RWPE2 (cell line): Measurements from ENCODE around the gene EPC1.
"Not testable (repeated sequence)": the region's sequence is repeated elsewhere in the genome, so short reads cannot be mapped to it uniquely, and the experiment has no call there.

ENCODE experiments used
- ATAC-seq: fragments of 200-7000 bp; cut with Tn5 transposase; 3 replicates; pipeline ENCODE4 v1.9.1; 2021; ENCODE audit warnings: low read depth
- DNase-seq: peaks from one replicate; pipeline ENCODE4 v3.0.0-alpha.2; 2020; ENCODE audit warnings: low spot score
- H3K27ac ChIP-seq: fragments of 450-650 bp; 2 replicates; pipeline ENCODE4 v1.5.1; 2017; ENCODE audit warnings: mild to moderate bottlenecking; ENCODE audit not compliant: poor library complexity, severe bottlenecking
- H3K27me3 ChIP-seq: fragments of 250-450 bp; sonication (Bioruptor Pico); 2 replicates; pipeline ENCODE4 v1.5.1; 2021; ENCODE audit warnings: mild to moderate bottlenecking, moderate library complexity; ENCODE audit not compliant: insufficient read depth, poor library complexity, severe bottlenecking
- H3K36me3 ChIP-seq: fragments of 250-450 bp; sonication (Bioruptor Pico); 2 replicates; pipeline ENCODE4 v1.5.1; 2020; ENCODE audit warnings: low read depth, mild to moderate bottlenecking, moderate library complexity
- H3K4me1 ChIP-seq: fragments of 250-450 bp; sonication (Bioruptor Pico); 2 replicates; pipeline ENCODE4 v1.5.1; 2021; ENCODE audit warnings: mild to moderate bottlenecking, moderate library complexity; ENCODE audit not compliant: insufficient read depth, poor library complexity, severe bottlenecking
- H3K4me3 ChIP-seq: fragments of 250-450 bp; sonication (Bioruptor Pico); 2 replicates; pipeline ENCODE4 v1.5.1; 2021; ENCODE audit warnings: mild to moderate bottlenecking, moderate library complexity; ENCODE audit not compliant: severe bottlenecking
- H3K9me3 ChIP-seq: fragments of 250-450 bp; sonication (Bioruptor Pico); 2 replicates; pipeline ENCODE4 v1.5.1; 2021; ENCODE audit warnings: mild to moderate bottlenecking, moderate library complexity; ENCODE audit not compliant: severe bottlenecking
- TF ChIP-seq, protein P1 (sequence below): fragments of 450-650 bp; IDR thresholded peaks from one replicate; pipeline ENCODE4 v1.5.1; 2017; ENCODE audit warnings: mild to moderate bottlenecking, moderate library complexity; ENCODE audit not compliant: poor library complexity, severe bottlenecking

The EPC1 gene

DNA sequence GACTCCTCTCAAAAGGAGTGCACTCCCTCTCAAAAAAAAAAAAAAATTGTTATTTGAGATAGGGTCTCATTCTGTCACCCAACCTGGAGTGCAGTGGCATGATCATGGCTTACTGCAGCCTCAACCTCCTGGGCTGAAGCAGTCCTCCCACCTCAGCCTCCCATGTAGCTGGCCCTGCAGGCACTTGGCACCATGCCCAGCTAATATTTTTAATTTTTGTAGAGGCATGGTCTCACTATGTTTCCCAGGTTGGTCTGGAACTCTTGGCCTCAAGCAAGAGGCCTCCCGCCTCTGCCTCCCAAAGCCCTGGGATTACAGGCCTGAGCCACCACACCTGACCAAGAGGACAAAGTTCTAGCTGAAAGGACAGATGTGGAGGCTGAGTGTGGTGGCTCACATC is 120.3 kb downstream of the EPC1 start:
- Histone ChIP-seq H3K9me3 (no peaks in the 10 kb centered on the region), H3K27me3 (no peaks in the 10 kb centered on the region), H3K27ac (no peak overlapping the region), H3K36me3 (no peaks in the 10 kb centered on the region), H3K4me1 (no peaks in the 10 kb centered on the region), H3K4me3 (no peak overlapping the region)
- TF ChIP-seq, protein P1, sequence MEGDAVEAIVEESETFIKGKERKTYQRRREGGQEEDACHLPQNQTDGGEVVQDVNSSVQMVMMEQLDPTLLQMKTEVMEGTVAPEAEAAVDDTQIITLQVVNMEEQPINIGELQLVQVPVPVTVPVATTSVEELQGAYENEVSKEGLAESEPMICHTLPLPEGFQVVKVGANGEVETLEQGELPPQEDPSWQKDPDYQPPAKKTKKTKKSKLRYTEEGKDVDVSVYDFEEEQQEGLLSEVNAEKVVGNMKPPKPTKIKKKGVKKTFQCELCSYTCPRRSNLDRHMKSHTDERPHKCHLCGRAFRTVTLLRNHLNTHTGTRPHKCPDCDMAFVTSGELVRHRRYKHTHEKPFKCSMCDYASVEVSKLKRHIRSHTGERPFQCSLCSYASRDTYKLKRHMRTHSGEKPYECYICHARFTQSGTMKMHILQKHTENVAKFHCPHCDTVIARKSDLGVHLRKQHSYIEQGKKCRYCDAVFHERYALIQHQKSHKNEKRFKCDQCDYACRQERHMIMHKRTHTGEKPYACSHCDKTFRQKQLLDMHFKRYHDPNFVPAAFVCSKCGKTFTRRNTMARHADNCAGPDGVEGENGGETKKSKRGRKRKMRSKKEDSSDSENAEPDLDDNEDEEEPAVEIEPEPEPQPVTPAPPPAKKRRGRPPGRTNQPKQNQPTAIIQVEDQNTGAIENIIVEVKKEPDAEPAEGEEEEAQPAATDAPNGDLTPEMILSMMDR, result no peak
- DNase-seq (no peak), ATAC-seq (no peak)

DNA sequence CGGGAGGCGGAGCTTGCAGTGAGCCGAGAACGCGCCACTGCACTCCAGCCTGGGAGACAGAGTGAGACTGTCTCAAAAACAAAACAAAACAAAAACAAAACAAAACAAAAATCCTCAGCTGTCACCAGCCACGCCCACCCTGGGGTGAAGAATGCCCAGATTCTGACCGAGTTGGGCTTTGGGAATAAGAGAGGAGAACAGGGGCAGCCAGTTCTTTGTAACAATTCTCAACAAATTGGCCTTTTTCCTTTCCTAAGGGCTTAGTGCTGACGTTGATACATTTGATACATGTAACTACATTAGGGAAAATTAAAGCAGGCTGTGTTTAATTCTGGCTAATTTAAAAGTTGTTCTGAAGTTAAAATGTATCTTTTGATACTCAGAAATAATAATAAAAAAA is 121.0 kb downstream of the EPC1 start:
- no peaks in the 10 kb centered on the region for H3K4me1 ChIP-seq
- H3K36me3 ChIP-seq, result no peaks in the 10 kb centered on the region
- no peak overlapping the region for H3K4me3 ChIP-seq
- TF ChIP-seq, protein P1, result no peak
- no peaks in the 10 kb centered on the region for H3K27me3 ChIP-seq
- H3K27ac ChIP-seq, result no peak overlapping the region
- no peaks in the 10 kb centered on the region for H3K9me3 ChIP-seq
- no peak for ATAC-seq
- DNase-seq, result no peak

DNA sequence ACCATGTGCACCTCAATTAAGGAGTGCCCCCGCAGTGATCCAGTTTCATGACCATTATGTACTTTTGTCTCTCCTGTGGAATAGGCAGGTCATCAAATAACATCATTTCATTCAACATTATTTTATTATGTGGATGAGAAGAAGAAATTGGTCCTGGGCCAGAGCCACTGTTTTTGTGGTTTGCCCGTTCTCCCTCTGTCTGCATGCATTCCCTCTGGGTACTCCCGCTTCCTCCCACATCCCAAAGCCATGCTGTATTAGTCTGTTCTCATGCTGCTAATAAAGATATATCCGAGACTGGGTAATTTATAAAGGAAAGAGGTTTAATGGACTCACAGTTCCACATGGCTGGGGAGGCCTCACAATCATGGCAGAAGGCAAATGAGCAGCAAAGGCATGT is 124.6 kb downstream of the EPC1 start:
- H3K4me1 ChIP-seq, H3K4me3 ChIP-seq, H3K27ac ChIP-seq, H3K36me3 ChIP-seq, ATAC-seq, H3K9me3 ChIP-seq, DNase-seq, H3K27me3 ChIP-seq: not testable (repeated sequence)

DNA sequence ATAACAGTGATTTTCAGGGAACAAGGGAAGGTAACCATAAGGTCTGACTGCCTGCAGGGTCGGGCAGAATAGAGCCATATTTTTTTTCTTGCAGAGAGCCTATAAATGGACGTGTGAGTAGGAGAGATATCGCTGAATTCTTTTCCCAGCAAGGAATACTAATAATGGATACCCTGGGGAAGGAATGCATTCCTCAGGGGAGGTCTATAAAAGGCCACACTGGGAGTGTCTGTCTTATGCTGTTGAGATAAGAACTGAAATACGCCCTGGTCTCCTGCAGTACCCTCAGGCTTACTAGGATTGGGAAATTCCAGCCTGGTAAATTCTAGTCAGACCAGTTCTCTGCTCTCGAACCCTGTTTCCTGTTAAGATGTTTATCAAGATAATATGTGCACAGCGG is 127.8 kb downstream of the EPC1 start:
- H3K27ac ChIP-seq, H3K9me3 ChIP-seq, H3K36me3 ChIP-seq, H3K4me3 ChIP-seq, ATAC-seq, H3K4me1 ChIP-seq, H3K27me3 ChIP-seq, DNase-seq: not testable (repeated sequence)

DNA sequence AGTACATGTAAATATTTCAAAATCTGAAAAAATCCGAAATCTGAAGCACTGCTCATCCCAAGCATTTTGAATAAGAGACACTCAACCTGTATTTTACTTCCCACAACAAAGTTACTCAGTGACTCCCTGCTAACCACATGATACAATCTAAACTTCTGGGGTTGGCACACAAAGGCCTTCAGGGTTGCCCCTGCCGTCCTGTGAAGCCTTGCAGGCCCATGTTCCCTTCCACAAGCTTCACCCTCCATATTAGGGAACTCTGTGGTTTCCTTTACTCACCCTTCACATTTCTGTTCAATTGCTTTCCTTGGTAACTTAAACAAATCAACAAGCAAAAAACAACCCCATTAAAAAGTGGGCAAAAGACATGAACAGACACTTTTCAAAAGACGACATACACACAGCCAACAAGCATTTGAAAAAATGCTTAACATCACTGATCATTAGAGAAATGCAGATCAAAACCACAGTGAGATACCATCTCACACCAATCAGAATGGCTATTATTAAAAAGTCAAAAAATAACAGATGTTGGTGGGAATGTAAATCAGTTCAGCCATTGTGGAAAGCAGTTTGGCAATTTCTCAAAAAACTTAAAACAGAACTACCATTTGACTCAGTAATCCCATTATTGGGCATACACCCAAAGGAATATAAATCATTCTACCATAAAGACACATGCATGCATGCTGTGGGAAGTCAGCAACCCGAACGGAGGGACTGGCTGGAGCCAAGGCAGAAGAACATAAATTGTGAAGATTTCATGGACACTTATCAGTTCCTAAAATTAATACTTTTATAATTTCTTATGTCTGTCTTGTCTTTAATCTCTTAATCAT is 128.5 kb downstream of the EPC1 start:
- not testable (repeated sequence) for H3K4me3 ChIP-seq, H3K27me3 ChIP-seq, DNase-seq, ATAC-seq, H3K36me3 ChIP-seq, H3K27ac ChIP-seq, H3K4me1 ChIP-seq, H3K9me3 ChIP-seq
